SU-DHL-6 (cell line): Measurements from ENCODE around the gene MR1.

Source experiments
- H2AFZ ChIP-seq: fragments of 200-600 bp; sonication (generic); 2 replicates; pipeline ENCODE4 v1.6.1; 2014; ENCODE audit warnings: low read depth, mild to moderate bottlenecking, moderate library complexity, mixed read lengths, antibody characterized with exemption, low read length; ENCODE audit not compliant: severe bottlenecking
- H3F3A ChIP-seq: fragments of 200-600 bp; shearing (Covaris generic); 2 replicates; pipeline ENCODE4 v1.6.0; 2016; ENCODE audit warnings: antibody characterized with exemption, mild to moderate bottlenecking; ENCODE audit not compliant: insufficient read depth
- H3K27ac ChIP-seq: fragments of 200-600 bp; sonication (generic); 2 replicates; pipeline ENCODE4 v1.5.1; 2016; ENCODE audit warnings: low read depth, mild to moderate bottlenecking, low read length, moderate library complexity, mixed read lengths
- H3K27me3 ChIP-seq: fragments of 200-600 bp; sonication (generic), shearing (Covaris generic); 2 replicates; pipeline ENCODE4 v1.6.0; 2014; ENCODE audit warnings: mild to moderate bottlenecking, low read length
- H3K36me3 ChIP-seq: fragments of 200-600 bp; sonication (generic); 2 replicates; pipeline ENCODE4 v1.6.1; 2014; ENCODE audit warnings: mild to moderate bottlenecking, low read length, mixed read lengths
- H3K4me2 ChIP-seq: fragments of 300-600, 200-600 bp; shearing (Covaris generic), sonication (generic); 2 replicates; pipeline ENCODE4 v1.6.0; 2014; ENCODE audit warnings: low read length, low read depth, mild to moderate bottlenecking; ENCODE audit not compliant: poor library complexity, severe bottlenecking
- H3K4me3 ChIP-seq: fragments of 200-600 bp; sonication (generic); 2 replicates; pipeline ENCODE4 v1.5.1; 2014; ENCODE audit warnings: antibody characterized with exemption, low read length, mild to moderate bottlenecking, mixed read lengths; ENCODE audit not compliant: insufficient read depth, poor library complexity, severe bottlenecking
- H3K79me2 ChIP-seq: fragments of 200-600 bp; sonication (generic); 2 replicates; pipeline ENCODE4 v1.6.1; 2014; ENCODE audit warnings: mild to moderate bottlenecking, low read length, moderate library complexity; ENCODE audit not compliant: insufficient read depth
- H3K9ac ChIP-seq: fragments of 200-600 bp; sonication (generic); 2 replicates; pipeline ENCODE4 v1.7.0; 2014; ENCODE audit warnings: mild to moderate bottlenecking, low read length
- H3K9me2 ChIP-seq: fragments of 200-600 bp; sonication (generic); replicated peaks from 2 replicates; pipeline ENCODE4 v1.6.1; 2014; ENCODE audit warnings: low read length; ENCODE audit not compliant: insufficient read depth
- H3K9me3 ChIP-seq: fragments of 200-600 bp; sonication (generic); 2 replicates; pipeline ENCODE4 v1.6.1; 2014; ENCODE audit warnings: low read length, mixed read lengths; ENCODE audit not compliant: insufficient read depth
- H4K20me1 ChIP-seq: fragments of 200-600 bp; sonication (generic); 2 replicates; pipeline ENCODE4 v1.6.1; 2014; ENCODE audit warnings: low read depth, mild to moderate bottlenecking, antibody characterized with exemption, low read length, moderate library complexity, mixed read lengths
- CTCF ChIP-seq: fragments of 200-600 bp; sonication (generic); IDR thresholded peaks from one replicate; pipeline ENCODE4 v1.5.1; 2017; ENCODE audit warnings: antibody characterized with exemption, mild to moderate bottlenecking, low read length, moderate library complexity; ENCODE audit not compliant: insufficient read depth, poor library complexity, severe bottlenecking
- EZH2phosphoT487 ChIP-seq: fragments of 200-600 bp; sonication (generic), shearing (Covaris generic); conservative IDR thresholded peaks from 2 replicates; pipeline ENCODE4 v1.6.1; 2018; ENCODE audit warnings: mild to moderate bottlenecking, antibody characterized with exemption, low read length, moderate library complexity, mixed read lengths

Gene MR1

GRCh38 chr1:181010789-181011188 lies 23.0 kb upstream of the MR1 start:
- no peaks in the 10 kb centered on the region for H3K9me2 ChIP-seq
- H3F3A ChIP-seq = no peaks in the 10 kb centered on the region
- H3K4me3 ChIP-seq = no peak overlapping the region
- H3K27ac ChIP-seq = no peak overlapping the region
- H3K9me3 ChIP-seq = no peaks in the 10 kb centered on the region
- no peak for TF ChIP-seq EZH2phosphoT487
- H3K79me2 ChIP-seq = peaks cover 88% of the 10 kb centered on the region
- no peaks in the 10 kb centered on the region for H3K27me3 ChIP-seq
- no peaks in the 10 kb centered on the region for H3K36me3 ChIP-seq
- no peak overlapping the region for H3K4me2 ChIP-seq
- 0 out of 2 replicates have a peak, but pooled peaks cover 6% of the 10 kb centered on the region for H4K20me1 ChIP-seq
- no peak overlapping the region for H3K9ac ChIP-seq
- H2AFZ ChIP-seq = no peak overlapping the region

- Histone ChIP-seq H2AFZ (no peak overlapping the region), H3K36me3 (no peaks in the 10 kb centered on the region), H3K4me2 (no peak overlapping the region), H4K20me1 (0 out of 2 replicates have a peak, but pooled peaks cover 6% of the 10 kb centered on the region), H3K9me2 (no peaks in the 10 kb centered on the region), H3K79me2 (peaks cover 89% of the 10 kb centered on the region), H3K27me3 (no peaks in the 10 kb centered on the region), H3K27ac (no peak overlapping the region), H3F3A (no peaks in the 10 kb centered on the region), H3K4me3 (no peak overlapping the region), H3K9ac (no peak overlapping the region), H3K9me3 (no peaks in the 10 kb centered on the region)
- no peak for TF ChIP-seq CTCF
- TF ChIP-seq EZH2phosphoT487 = no peak
Observed at GRCh38 chr1:181011301-181012202, 22.2 kb upstream of the MR1 start.

GRCh38 chr1:181012203-181012745 lies 21.5 kb upstream of the MR1 start:
- no peaks in the 10 kb centered on the region for H3K36me3 ChIP-seq
- H3K9me3 ChIP-seq = no peaks in the 10 kb centered on the region
- no peaks in the 10 kb centered on the region for H3K9me2 ChIP-seq
- 0 out of 2 replicates have a peak, but pooled peaks cover 6% of the 10 kb centered on the region for H4K20me1 ChIP-seq
- H3K79me2 ChIP-seq = peaks cover 87% of the 10 kb centered on the region
- H3K27ac ChIP-seq = no peak overlapping the region
- TF ChIP-seq EZH2phosphoT487 (no peak), CTCF (no peak)
- no peak overlapping the region for H2AFZ ChIP-seq
- no peak overlapping the region for H3K4me2 ChIP-seq
- H3K4me3 ChIP-seq = no peak overlapping the region
- H3F3A ChIP-seq = no peaks in the 10 kb centered on the region
- no peak overlapping the region for H3K9ac ChIP-seq
- no peaks in the 10 kb centered on the region for H3K27me3 ChIP-seq

- peaks cover 87% of the 10 kb centered on the region for H3K79me2 ChIP-seq
- H3K9me2 ChIP-seq = no peaks in the 10 kb centered on the region
Observed at GRCh38 chr1:181013144-181013543, 20.6 kb upstream of the MR1 start.

More at GRCh38 chr1:181013144-181013543, 20.6 kb upstream of the MR1 start:
- no peak overlapping the region for H3K27ac ChIP-seq
- H3K9me3 ChIP-seq = no peaks in the 10 kb centered on the region
- H3K36me3 ChIP-seq = no peaks in the 10 kb centered on the region
- no peaks in the 10 kb centered on the region for H4K20me1 ChIP-seq
- TF ChIP-seq CTCF = no peak
- TF ChIP-seq EZH2phosphoT487 = no peak
- H3F3A ChIP-seq = no peaks in the 10 kb centered on the region
- H3K4me3 ChIP-seq = no peak overlapping the region
- H2AFZ ChIP-seq = no peak overlapping the region
- no peak overlapping the region for H3K4me2 ChIP-seq
- H3K27me3 ChIP-seq = no peaks in the 10 kb centered on the region
- H3K9ac ChIP-seq = no peak overlapping the region
